GM21619 (cell line): ENCODE measurements around the gene TFCP2L1.
"Not testable (repeated sequence)": the region's sequence is repeated elsewhere in the genome, so short reads cannot be mapped to it uniquely, and the experiment has no call there.

Experiments
- ATAC-seq: cut with Tn5 transposase; IDR thresholded peaks from one replicate; pipeline ENCODE4 v1.9.1; 2021; ENCODE audit not compliant: unreplicated experiment

The TFCP2L1 gene

GRCh38 chr2:121284463-121285449, at the start of gene TFCP2L1:
Gene TFCP2L1, minus strand, starts transcription at chr2:121285202. Its CDS starts 93 bp downstream, at chr2:121285109.
- ATAC-seq = no peak

- ATAC-seq = peak; percentile 88
Measured at GRCh38 chr2:121333834-121334558, 49.0 kb upstream of the TFCP2L1 start.

GRCh38 chr2:121333231-121333630, 48.2 kb upstream of the TFCP2L1 start:
- ATAC-seq = no peak

GRCh38 chr2:121331324-121331723, 46.3 kb upstream of the TFCP2L1 start:
- not testable (repeated sequence) for ATAC-seq

GRCh38 chr2:121330921-121331320, 45.9 kb upstream of the TFCP2L1 start:
- no peak for ATAC-seq

- no peak for ATAC-seq
Measured at GRCh38 chr2:121329786-121330185, 44.8 kb upstream of the TFCP2L1 start.

- ATAC-seq = no peak
Measured at GRCh38 chr2:121326628-121327027, 41.6 kb upstream of the TFCP2L1 start.

- ATAC-seq = no peak
Measured at GRCh38 chr2:121324601-121325000, 39.6 kb upstream of the TFCP2L1 start.

- no peak for ATAC-seq
Measured at GRCh38 chr2:121321476-121321875, 36.5 kb upstream of the TFCP2L1 start.

- ATAC-seq = no peak
Measured at GRCh38 chr2:121319941-121320340, 34.9 kb upstream of the TFCP2L1 start.

- no peak for ATAC-seq
Measured at GRCh38 chr2:121316986-121317385, 32.0 kb upstream of the TFCP2L1 start.

- not testable (repeated sequence) for ATAC-seq
Measured at GRCh38 chr2:121313701-121314100, 28.7 kb upstream of the TFCP2L1 start.

GRCh38 chr2:121309801-121310200, 24.8 kb upstream of the TFCP2L1 start:
- ATAC-seq = no peak

GRCh38 chr2:121309323-121309722, 24.3 kb upstream of the TFCP2L1 start:
- ATAC-seq = no peak

- ATAC-seq = no peak
Measured at GRCh38 chr2:121307048-121307447, 22.0 kb upstream of the TFCP2L1 start.

- no peak for ATAC-seq
Measured at GRCh38 chr2:121304941-121305340, 19.9 kb upstream of the TFCP2L1 start.

GRCh38 chr2:121303531-121304263, 18.7 kb upstream of the TFCP2L1 start:
- ATAC-seq = no peak

- not testable (repeated sequence) for ATAC-seq
Measured at GRCh38 chr2:121301190-121301589, 16.2 kb upstream of the TFCP2L1 start.

GRCh38 chr2:121298476-121298875, 13.5 kb upstream of the TFCP2L1 start:
- ATAC-seq = no peak

- ATAC-seq = not testable (repeated sequence)
Measured at GRCh38 chr2:121297866-121298265, 12.9 kb upstream of the TFCP2L1 start.

GRCh38 chr2:121297217-121297830, 12.3 kb upstream of the TFCP2L1 start:
- ATAC-seq = no peak
